Measurements from ENCODE around the gene RBBP5. TPM values are rescaled to one million over a fixed set of nuclear protein-coding genes. Genes with fewer than 3 reads are reported as not detected.

Gene RBBP5
- total RNA-seq, 1 donor from 2014 or later, result 14.7 TPM

- H3K4me3 Mint-ChIP-seq (ENCODE audit: unreplicated experiment), result no peak within 1 kb of the TSS
- H3K4me1 Mint-ChIP-seq (ENCODE audit: unreplicated experiment), result no peaks in the 10 kb centered on the region
- DNase-seq (ENCODE audit: extremely low spot score, unreplicated experiment), result no peak
- H3K27ac Mint-ChIP-seq (ENCODE audit: unreplicated experiment), result no peak within 1 kb of the TSS
- H3K9me3 Mint-ChIP-seq (ENCODE audit: unreplicated experiment), result no peaks in the 10 kb centered on the region
- peaks cover 43% of the 10 kb centered on the region for H3K36me3 Mint-ChIP-seq (ENCODE audit: unreplicated experiment)
- TF ChIP-seq, protein P1, sequence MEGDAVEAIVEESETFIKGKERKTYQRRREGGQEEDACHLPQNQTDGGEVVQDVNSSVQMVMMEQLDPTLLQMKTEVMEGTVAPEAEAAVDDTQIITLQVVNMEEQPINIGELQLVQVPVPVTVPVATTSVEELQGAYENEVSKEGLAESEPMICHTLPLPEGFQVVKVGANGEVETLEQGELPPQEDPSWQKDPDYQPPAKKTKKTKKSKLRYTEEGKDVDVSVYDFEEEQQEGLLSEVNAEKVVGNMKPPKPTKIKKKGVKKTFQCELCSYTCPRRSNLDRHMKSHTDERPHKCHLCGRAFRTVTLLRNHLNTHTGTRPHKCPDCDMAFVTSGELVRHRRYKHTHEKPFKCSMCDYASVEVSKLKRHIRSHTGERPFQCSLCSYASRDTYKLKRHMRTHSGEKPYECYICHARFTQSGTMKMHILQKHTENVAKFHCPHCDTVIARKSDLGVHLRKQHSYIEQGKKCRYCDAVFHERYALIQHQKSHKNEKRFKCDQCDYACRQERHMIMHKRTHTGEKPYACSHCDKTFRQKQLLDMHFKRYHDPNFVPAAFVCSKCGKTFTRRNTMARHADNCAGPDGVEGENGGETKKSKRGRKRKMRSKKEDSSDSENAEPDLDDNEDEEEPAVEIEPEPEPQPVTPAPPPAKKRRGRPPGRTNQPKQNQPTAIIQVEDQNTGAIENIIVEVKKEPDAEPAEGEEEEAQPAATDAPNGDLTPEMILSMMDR (IDR thresholded peaks at IDR 0.05), result no peak
- H3K27me3 Mint-ChIP-seq (ENCODE audit: unreplicated experiment), result no peaks in the 10 kb centered on the region
Measured at GRCh38 chr1:205084360-205084759, 37.4 kb downstream of the RBBP5 start, which contains the start of gene TMEM81. TMEM81 (minus strand) TSS chr1:205084460; CDS start chr1:205084320, 140 bp downstream.

DNA sequence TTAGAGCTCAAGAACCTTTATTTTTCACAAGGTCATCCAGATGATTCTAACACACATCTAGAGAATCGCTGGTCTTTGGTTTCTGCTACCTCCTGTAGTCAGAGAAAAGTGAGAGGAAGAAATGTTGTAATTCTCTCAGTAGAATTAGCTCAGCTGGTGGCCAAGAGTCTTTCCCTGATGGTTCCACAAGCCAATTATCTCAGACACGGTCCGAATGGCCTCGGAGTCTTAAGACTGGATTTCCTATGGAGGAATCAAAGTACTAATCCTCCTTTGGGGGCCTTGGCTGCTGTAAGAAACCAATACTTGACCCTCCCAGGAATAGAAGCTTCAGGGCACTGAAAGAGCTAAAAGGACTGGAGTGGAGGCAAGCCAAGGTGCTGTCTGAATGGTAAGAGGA is 39.3 kb downstream of the RBBP5 start:
- H3K9me3 Mint-ChIP-seq (ENCODE audit: unreplicated experiment), result no peaks in the 10 kb centered on the region
- no peak for DNase-seq (ENCODE audit: extremely low spot score, unreplicated experiment)
- no peak overlapping the region for H3K4me3 Mint-ChIP-seq (ENCODE audit: unreplicated experiment)
- TF ChIP-seq, protein P1 (IDR thresholded peaks at IDR 0.05), result no peak
- no peaks in the 10 kb centered on the region for H3K27me3 Mint-ChIP-seq (ENCODE audit: unreplicated experiment)
- H3K36me3 Mint-ChIP-seq (ENCODE audit: unreplicated experiment), result peaks cover 26% of the 10 kb centered on the region
- no peak overlapping the region for H3K27ac Mint-ChIP-seq (ENCODE audit: unreplicated experiment)
- H3K4me1 Mint-ChIP-seq (ENCODE audit: unreplicated experiment), result no peaks in the 10 kb centered on the region

DNA sequence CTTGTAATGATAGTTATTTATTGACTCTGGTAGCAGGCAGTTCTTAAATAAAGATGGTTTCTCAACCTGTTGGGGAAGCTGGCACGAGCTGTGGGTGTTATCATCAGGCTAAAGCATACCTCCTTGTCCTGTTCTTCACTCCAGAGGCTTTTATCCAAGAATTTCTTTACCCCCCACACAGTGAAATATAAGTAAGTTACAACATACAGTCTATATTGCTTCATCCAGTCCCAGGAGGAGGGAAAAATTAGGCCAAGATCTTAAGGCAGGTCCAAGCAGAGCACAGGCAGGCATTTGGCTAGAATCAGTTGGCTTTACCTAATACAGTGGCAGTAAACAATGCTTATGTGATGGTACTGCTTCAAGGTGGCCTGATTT is 43.9 kb downstream of the RBBP5 start:
- DNase-seq (ENCODE audit: extremely low spot score, unreplicated experiment), result no peak
- H3K27me3 Mint-ChIP-seq (ENCODE audit: unreplicated experiment), result no peaks in the 10 kb centered on the region
- H3K9me3 Mint-ChIP-seq (ENCODE audit: unreplicated experiment), result no peaks in the 10 kb centered on the region
- no peak overlapping the region for H3K27ac Mint-ChIP-seq (ENCODE audit: unreplicated experiment)
- H3K36me3 Mint-ChIP-seq (ENCODE audit: unreplicated experiment), result no peaks in the 10 kb centered on the region
- no peak overlapping the region for H3K4me3 Mint-ChIP-seq (ENCODE audit: unreplicated experiment)
- TF ChIP-seq, protein P1 (IDR thresholded peaks at IDR 0.05), result no peak
- H3K4me1 Mint-ChIP-seq (ENCODE audit: unreplicated experiment), result no peaks in the 10 kb centered on the region

- no peaks in the 10 kb centered on the region for H3K9me3 Mint-ChIP-seq (ENCODE audit: unreplicated experiment)
- H3K36me3 Mint-ChIP-seq (ENCODE audit: unreplicated experiment), result no peaks in the 10 kb centered on the region
- TF ChIP-seq, protein P1 (IDR thresholded peaks at IDR 0.05), result no peak
- H3K4me1 Mint-ChIP-seq (ENCODE audit: unreplicated experiment), result no peaks in the 10 kb centered on the region
- H3K27me3 Mint-ChIP-seq (ENCODE audit: unreplicated experiment), result no peaks in the 10 kb centered on the region
- no peak for DNase-seq (ENCODE audit: extremely low spot score, unreplicated experiment)
- H3K27ac Mint-ChIP-seq (ENCODE audit: unreplicated experiment), result no peak overlapping the region
- H3K4me3 Mint-ChIP-seq (ENCODE audit: unreplicated experiment), result no peak overlapping the region
Measured at GRCh38 chr1:205077158-205077933, 44.4 kb downstream of the RBBP5 start.

- no peak for DNase-seq (ENCODE audit: extremely low spot score, unreplicated experiment)
- H3K27ac Mint-ChIP-seq (ENCODE audit: unreplicated experiment), result no peak overlapping the region
- H3K4me1 Mint-ChIP-seq (ENCODE audit: unreplicated experiment), result no peaks in the 10 kb centered on the region
- H3K4me3 Mint-ChIP-seq (ENCODE audit: unreplicated experiment), result no peak overlapping the region
- TF ChIP-seq, protein P1 (IDR thresholded peaks at IDR 0.05), result no peak
- H3K36me3 Mint-ChIP-seq (ENCODE audit: unreplicated experiment), result no peaks in the 10 kb centered on the region
- no peaks in the 10 kb centered on the region for H3K9me3 Mint-ChIP-seq (ENCODE audit: unreplicated experiment)
- H3K27me3 Mint-ChIP-seq (ENCODE audit: unreplicated experiment), result no peaks in the 10 kb centered on the region
Measured at GRCh38 chr1:205076245-205076761, 45.5 kb downstream of the RBBP5 start.
